Left renal cortex interstitium (tissue), 4 donors: ENCODE data around the gene CCDC179. TPM values are rescaled to one million over a fixed set of nuclear protein-coding genes. Genes with fewer than 3 reads are reported as not detected.

Experiments used
- DNase-seq, 4 donors: peaks; one replicate each; pipeline ENCODE4 v3.0.0-alpha.2; 2013; ENCODE audit warnings: low read depth in 4 of 4, low spot score in 2 of 4, missing footprints in 1 of 4
- polyA plus RNA-seq, 4 donors: library from polyadenylated mRNA; unstranded; fragments of 120-200 nt; gene quantifications; one replicate each; pipeline ENCODE4 v1.2.1, GENCODE V29; 2013; ENCODE audit not compliant: insufficient read length in 4 of 4

CCDC179 gene
- not detected for polyA plus RNA-seq

DNA sequence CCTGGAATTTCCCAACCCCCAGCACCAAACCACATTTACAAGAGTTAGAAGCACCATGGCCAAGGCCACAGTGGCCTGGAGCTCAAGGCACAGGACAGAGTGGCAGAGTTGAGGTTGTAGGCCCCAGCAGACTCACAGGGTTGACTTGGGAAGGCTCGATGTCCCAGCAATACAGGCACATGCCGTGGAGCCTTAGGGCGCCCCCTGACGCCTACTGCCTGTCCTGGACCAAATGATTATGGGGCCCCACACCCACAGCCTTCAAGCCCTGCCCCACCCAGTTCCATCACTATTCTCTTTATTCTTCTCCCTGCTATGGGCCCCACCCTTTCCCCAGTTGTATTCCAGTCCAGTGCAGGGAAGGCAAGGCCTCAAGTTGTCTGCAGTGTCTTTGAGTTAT lies at the start of gene CCDC179:
CCDC179 (minus strand) TSS at position 234 of the 400 bp plus-strand sequence; CDS start at position 181, 53 bp downstream.
- DNase-seq: no peak

GRCh38 chr11:22903782-22904181 lies 43.5 kb upstream of the CCDC179 start:
- no peak for DNase-seq

GRCh38 chr11:22901603-22902002 lies 41.3 kb upstream of the CCDC179 start:
- DNase-seq: no peak

- no peak for DNase-seq
Measured at GRCh38 chr11:22900764-22901486, 40.7 kb upstream of the CCDC179 start.

GRCh38 chr11:22898036-22898435 lies 37.8 kb upstream of the CCDC179 start:
- no peak for DNase-seq

DNA sequence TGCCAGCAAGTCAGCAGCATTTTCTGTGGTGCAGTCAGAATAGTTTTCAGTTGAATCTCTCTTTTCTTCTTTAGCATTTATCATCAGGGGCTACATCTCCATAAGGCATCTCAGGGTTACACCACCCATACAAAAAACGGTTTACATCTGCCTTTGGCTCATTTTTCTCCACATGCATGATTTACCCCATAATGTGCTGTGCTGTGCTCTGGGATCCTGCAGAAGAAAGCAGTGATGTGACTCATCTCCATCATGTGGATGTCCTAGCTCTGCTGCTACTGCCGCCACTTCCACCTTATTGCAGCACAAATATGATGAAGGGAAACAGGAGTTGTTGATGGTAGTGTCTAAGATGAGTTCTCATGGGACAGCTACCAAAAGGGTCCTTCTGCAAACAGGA lies 30.0 kb upstream of the CCDC179 start:
- DNase-seq: no peak

- no peak for DNase-seq
Measured at GRCh38 chr11:22884217-22884616, 23.9 kb upstream of the CCDC179 start.

- DNase-seq: no peak
Measured at GRCh38 chr11:22879630-22880029, 19.4 kb upstream of the CCDC179 start.

DNA sequence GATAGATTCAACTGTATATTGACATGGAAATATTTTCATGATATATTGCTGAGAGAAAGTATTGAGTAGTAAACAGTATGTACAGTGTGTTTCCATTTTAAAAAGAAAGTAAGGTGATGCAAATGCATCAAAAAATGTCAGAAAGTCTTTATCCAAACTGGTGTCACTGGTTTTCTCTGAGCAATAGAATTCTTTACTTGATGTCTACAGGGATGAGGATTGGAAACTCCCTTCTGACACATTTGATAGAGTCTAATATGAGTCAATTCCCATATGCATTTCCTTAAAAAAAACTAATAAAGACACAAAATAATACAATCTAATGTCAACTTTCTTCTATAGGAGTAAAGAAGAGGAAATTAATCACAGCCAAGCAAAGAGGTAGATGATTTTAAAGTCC lies 18.3 kb upstream of the CCDC179 start:
- DNase-seq: no peak

GRCh38 chr11:22878039-22878438 lies 17.8 kb upstream of the CCDC179 start:
- DNase-seq: no peak

GRCh38 chr11:22875869-22876473 lies 15.7 kb upstream of the CCDC179 start:
- peak; percentile 37 to 74 (median 58) for DNase-seq

GRCh38 chr11:22869325-22869724 lies 9.1 kb upstream of the CCDC179 start:
- DNase-seq: no peak

GRCh38 chr11:22859756-22860155 lies 518 bp downstream of the CCDC179 start:
- no peak for DNase-seq

GRCh38 chr11:22851477-22851876 lies 8.8 kb downstream of the CCDC179 start:
- DNase-seq: no peak

DNA sequence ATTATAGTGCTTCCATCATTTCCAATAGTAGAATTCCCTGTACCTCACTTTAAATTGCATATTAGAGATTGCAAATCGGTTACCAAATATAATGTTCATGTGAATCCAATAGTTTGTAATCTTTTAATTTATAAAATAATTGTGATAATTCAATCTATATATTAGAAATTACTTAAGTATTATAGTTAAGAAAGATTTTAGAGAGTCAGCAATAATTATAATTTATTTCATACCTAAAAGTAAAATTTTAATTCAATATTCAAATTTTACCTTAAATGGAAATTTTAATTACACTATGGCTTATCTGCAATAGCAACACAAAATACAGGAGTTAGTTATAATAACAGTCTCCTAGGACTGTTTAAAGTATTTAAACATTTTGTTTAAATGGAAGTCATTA lies 13.5 kb downstream of the CCDC179 start:
- no peak for DNase-seq

DNA sequence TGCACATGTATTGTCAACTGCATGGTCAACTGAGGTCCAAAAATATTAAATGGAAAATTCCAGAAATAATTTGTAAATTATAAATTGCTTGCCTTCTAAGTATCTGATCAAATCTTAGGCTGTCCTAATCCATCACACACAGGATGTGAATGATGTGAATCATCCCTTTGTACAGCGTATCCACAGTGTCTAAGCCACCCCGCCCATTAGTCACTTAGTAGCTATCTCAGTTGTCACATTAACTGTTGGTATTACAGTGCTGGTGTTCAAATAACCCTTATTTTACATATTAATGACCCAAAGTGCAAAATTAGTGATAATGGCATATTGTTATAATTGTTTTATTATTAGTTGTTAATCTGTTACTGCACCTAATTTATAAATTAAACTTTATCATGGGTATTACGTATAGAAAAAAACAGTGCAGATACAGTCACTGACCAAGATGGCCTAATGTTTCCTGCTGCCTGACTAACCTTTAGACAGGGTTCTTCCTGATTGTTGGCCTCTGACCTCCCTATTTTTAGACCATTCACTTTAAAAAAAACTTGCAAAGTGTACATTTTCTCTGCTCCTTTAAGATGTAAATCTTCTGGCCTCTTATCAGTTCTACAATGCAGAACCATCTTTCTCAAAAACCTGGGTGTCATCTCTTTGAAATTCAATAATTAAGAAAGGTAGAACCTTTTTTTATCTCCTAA lies 27.8 kb downstream of the CCDC179 start:
- DNase-seq: no peak

GRCh38 chr11:22830082-22830414 lies 30.2 kb downstream of the CCDC179 start:
- no peak for DNase-seq

DNA sequence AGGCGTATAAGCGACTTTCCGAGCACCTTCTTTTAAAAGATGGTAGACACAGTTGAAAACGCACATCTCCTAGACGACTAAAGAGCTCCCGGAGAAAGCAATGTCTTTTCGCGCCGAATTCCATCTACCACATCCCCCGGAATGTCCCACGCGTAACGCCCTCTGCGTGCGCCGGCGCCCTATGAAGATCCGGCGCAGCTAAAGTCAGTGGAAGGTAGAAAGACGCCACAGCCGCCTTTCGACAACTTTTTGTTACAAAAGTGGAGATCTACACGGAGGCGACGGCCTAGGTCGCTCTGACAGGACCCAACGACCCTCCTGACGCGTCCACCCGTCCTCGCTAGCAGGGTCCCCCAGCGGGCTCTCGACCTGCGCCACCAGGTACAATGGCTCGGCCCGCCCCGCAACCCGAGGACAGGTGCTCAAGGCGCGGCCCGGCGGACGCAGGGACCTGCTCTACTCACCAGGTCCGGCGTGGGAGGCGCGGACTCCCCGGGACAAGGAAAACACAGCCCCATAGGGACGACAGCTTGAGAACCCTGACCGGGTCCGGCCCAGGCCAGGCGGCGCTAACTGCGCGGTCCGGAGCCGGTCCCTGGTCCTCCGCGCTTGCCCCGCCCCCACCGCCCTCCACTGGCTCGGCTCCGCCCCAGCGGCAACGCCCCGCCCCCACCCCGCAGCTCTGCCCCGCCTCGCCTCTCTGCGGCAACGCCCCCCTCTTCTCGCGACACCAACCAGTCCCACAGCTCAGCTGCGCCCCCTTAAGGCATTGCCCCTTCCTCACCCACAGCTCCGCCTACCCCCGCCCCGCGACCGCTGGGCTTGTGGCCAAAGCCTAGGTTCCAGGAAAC lies 30.8 kb downstream of the CCDC179 start, which contains the start of gene SVIP:
SVIP (minus strand) TSS at position 571 of the 851 bp plus-strand sequence; CDS start at position 518, 53 bp downstream.
- peak; percentile 59 to 83 (median 76) for DNase-seq

- DNase-seq: no peak
Measured at GRCh38 chr11:22828373-22828772, 31.9 kb downstream of the CCDC179 start.

DNA sequence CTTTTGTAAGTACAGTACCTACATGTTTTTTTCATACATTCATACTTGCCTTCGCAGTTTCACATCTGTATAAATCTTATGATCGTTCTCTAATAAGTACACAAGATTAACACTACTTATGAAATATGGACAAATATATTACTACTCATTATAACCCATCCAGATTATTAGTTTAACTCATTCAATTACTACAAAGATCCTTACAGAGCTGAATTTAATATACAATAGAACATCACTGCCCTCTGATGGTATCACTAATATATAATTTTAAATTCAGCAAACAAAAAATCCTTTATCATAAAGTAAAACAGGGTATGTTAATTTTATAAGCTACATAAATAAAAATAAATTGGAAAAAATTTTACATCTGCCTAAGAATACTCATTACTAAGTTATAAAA lies 38.1 kb downstream of the CCDC179 start:
- DNase-seq: no peak

- no peak for DNase-seq
Measured at GRCh38 chr11:22809893-22810292, 50.4 kb downstream of the CCDC179 start.
